Neural cell (in vitro differentiated cells): ENCODE results near the gene MBD4.
"Not testable (repeated sequence)": the region's sequence is repeated elsewhere in the genome, so short reads cannot be mapped to it uniquely, and the experiment has no call there.

Source experiments
- EZH2 ChIP-seq: fragments of 200-600, 300-800 bp; shearing (Covaris generic), sonication (generic); IDR thresholded peaks from 2 replicates; pipeline ENCODE4 v1.6.1; 2014; ENCODE audit warnings: antibody characterized with exemption, low read length, borderline replicate concordance, mild to moderate bottlenecking; ENCODE audit not compliant: insufficient read depth, poor library complexity, severe bottlenecking
- TAF1 ChIP-seq: IDR thresholded peaks from 2 replicates; pipeline ENCODE4 v1.6.1; 2012; ENCODE audit warnings: low read depth
- TF ChIP-seq, protein P1 (sequence below): fragments of 450-650 bp; IDR thresholded peaks from 2 replicates; pipeline ENCODE4 v1.5.1; 2014; ENCODE audit warnings: antibody characterized with exemption, mild to moderate bottlenecking, moderate library complexity; ENCODE audit not compliant: poor library complexity, severe bottlenecking
- TF ChIP-seq, protein P2 (sequence below): IDR thresholded peaks from 2 replicates; pipeline ENCODE4 v1.6.1; 2012; ENCODE audit warnings: borderline replicate concordance

DNA sequence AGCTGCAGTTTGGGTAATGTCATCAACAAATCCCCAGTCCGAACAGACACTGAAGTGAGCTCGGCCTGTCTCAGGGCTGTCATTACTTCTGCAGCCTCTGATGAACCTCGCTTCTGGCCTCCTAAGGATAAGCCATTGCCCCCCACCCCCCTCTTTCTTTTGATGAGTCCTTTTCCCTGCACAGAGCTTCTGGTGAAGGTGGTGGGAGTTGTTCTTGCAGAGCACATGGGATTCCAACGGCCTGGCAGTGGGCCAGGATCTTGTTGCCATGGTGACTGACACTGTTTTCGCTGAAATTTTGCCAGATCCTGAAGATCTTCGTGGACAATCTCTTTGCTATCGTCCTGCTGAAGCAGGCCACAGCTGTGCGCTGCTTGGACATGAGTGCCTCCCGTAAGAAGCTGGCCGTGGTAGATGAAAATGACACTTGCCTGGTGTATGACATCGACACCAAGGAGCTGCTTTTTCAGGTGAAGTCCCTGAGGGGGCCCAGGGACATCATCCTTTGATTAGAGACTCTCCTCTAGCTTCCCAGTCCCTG is 41.5 kb upstream of the MBD4 start:
- TF ChIP-seq, protein P1, sequence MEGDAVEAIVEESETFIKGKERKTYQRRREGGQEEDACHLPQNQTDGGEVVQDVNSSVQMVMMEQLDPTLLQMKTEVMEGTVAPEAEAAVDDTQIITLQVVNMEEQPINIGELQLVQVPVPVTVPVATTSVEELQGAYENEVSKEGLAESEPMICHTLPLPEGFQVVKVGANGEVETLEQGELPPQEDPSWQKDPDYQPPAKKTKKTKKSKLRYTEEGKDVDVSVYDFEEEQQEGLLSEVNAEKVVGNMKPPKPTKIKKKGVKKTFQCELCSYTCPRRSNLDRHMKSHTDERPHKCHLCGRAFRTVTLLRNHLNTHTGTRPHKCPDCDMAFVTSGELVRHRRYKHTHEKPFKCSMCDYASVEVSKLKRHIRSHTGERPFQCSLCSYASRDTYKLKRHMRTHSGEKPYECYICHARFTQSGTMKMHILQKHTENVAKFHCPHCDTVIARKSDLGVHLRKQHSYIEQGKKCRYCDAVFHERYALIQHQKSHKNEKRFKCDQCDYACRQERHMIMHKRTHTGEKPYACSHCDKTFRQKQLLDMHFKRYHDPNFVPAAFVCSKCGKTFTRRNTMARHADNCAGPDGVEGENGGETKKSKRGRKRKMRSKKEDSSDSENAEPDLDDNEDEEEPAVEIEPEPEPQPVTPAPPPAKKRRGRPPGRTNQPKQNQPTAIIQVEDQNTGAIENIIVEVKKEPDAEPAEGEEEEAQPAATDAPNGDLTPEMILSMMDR = not testable (repeated sequence)
- TF ChIP-seq TAF1, EZH2: not testable (repeated sequence)
- TF ChIP-seq, protein P2, sequence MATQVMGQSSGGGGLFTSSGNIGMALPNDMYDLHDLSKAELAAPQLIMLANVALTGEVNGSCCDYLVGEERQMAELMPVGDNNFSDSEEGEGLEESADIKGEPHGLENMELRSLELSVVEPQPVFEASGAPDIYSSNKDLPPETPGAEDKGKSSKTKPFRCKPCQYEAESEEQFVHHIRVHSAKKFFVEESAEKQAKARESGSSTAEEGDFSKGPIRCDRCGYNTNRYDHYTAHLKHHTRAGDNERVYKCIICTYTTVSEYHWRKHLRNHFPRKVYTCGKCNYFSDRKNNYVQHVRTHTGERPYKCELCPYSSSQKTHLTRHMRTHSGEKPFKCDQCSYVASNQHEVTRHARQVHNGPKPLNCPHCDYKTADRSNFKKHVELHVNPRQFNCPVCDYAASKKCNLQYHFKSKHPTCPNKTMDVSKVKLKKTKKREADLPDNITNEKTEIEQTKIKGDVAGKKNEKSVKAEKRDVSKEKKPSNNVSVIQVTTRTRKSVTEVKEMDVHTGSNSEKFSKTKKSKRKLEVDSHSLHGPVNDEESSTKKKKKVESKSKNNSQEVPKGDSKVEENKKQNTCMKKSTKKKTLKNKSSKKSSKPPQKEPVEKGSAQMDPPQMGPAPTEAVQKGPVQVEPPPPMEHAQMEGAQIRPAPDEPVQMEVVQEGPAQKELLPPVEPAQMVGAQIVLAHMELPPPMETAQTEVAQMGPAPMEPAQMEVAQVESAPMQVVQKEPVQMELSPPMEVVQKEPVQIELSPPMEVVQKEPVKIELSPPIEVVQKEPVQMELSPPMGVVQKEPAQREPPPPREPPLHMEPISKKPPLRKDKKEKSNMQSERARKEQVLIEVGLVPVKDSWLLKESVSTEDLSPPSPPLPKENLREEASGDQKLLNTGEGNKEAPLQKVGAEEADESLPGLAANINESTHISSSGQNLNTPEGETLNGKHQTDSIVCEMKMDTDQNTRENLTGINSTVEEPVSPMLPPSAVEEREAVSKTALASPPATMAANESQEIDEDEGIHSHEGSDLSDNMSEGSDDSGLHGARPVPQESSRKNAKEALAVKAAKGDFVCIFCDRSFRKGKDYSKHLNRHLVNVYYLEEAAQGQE = not testable (repeated sequence)
